PC-3 (cell line): Measurements from ENCODE around the gene GLG1. TPM values are rescaled to one million over a fixed set of nuclear protein-coding genes. Genes with fewer than 3 reads are reported as not detected.

ENCODE experiments used
- ATAC-seq: fragments of 200-7000 bp; cut with Tn5 transposase; 2 replicates; pipeline ENCODE4 v1.9.1; 2020; ENCODE audit warnings: mild to moderate bottlenecking, moderate library complexity
- BruUV-seq: library from RNA; stranded (reverse); fragments of 400-500 nt; replicated peaks from 2 replicates; lab custom pipeline; 2021; lab: Mats Ljungman, UMichigan
- CTCF ChIA-PET: fragments of 300-600 bp; sonication (Branson Sonifier 250); formaldehyde crosslinking; loops from one replicate; lab custom pipeline; 2022; ENCODE audit warnings: antibody characterized with exemption; lab: Charles Lee
- POLR2A ChIA-PET: fragments of 300-600 bp; sonication (Branson Sonifier 250); formaldehyde crosslinking; loops from one replicate; lab custom pipeline; 2022; ENCODE audit warnings: antibody characterized with exemption; ENCODE audit not compliant: unreplicated experiment; lab: Charles Lee
- DNase-seq: peaks from one replicate; pipeline ENCODE4 v3.0.0-alpha.2; 2015
- H2AFZ ChIP-seq: fragments of 300-600 bp; sonication (generic); 2 replicates; pipeline ENCODE4 v1.6.0; 2016; ENCODE audit warnings: antibody characterized with exemption, low read length
- H3F3A ChIP-seq: fragments of 300-600 bp; sonication (generic); one replicate; pipeline ENCODE4 v1.6.0; 2017; ENCODE audit warnings: antibody characterized with exemption, low read length, control low read depth, mild to moderate bottlenecking; ENCODE audit not compliant: unreplicated experiment
- H3K27ac ChIP-seq: fragments of 300-600 bp; sonication (generic); 2 replicates; pipeline ENCODE4 v1.5.1; 2016; ENCODE audit warnings: mild to moderate bottlenecking, low read length
- H3K27me3 ChIP-seq: fragments of 300-600 bp; sonication (generic); 2 replicates; pipeline ENCODE4 v1.6.1; 2016; ENCODE audit warnings: low read length, mixed read lengths
- H3K36me3 ChIP-seq: fragments of 300-600 bp; sonication (generic); 2 replicates; pipeline ENCODE4 v1.6.1; 2016; ENCODE audit warnings: low read depth, mixed run types, low read length, mixed read lengths
- H3K4me1 ChIP-seq: fragments of 300-600 bp; sonication (generic); 2 replicates; pipeline ENCODE4 v1.5.1; 2016; ENCODE audit warnings: low read length; ENCODE audit not compliant: insufficient read depth
- H3K4me2 ChIP-seq: fragments of 300-600 bp; sonication (generic); 2 replicates; pipeline ENCODE4 v1.6.0; 2016; ENCODE audit warnings: low read length
- H3K4me3 ChIP-seq: fragments of 300-600 bp; sonication (generic); 2 replicates; pipeline ENCODE4 v1.5.1; 2016; ENCODE audit warnings: mild to moderate bottlenecking, low read length, mixed read lengths
- H3K79me2 ChIP-seq: fragments of 300-600 bp; sonication (generic); 2 replicates; pipeline ENCODE4 v1.6.1; 2017; ENCODE audit warnings: low read length, mixed read lengths
- H3K9ac ChIP-seq: fragments of 300-600 bp; sonication (generic); 2 replicates; pipeline ENCODE4 v1.6.0; 2016; ENCODE audit warnings: mild to moderate bottlenecking, low read length
- H3K9me2 ChIP-seq: fragments of 300-600 bp; sonication (generic); replicated peaks from 2 replicates; pipeline ENCODE4 v1.6.1; 2016; ENCODE audit warnings: mixed run types, low read length, mixed read lengths
- H3K9me3 ChIP-seq: fragments of 300-600 bp; sonication (generic); 2 replicates; pipeline ENCODE4 v1.6.1; 2016; ENCODE audit warnings: low read length, mixed read lengths
- H4K20me1 ChIP-seq: fragments of 300-600 bp; sonication (generic); 2 replicates; pipeline ENCODE4 v1.6.1; 2016; ENCODE audit warnings: low read length, mixed read lengths
- EZH2 ChIP-seq: fragments of 300-600 bp; sonication (generic); IDR thresholded peaks from one replicate; pipeline ENCODE4 v1.6.1; 2017; ENCODE audit warnings: antibody characterized with exemption, mild to moderate bottlenecking, low read length; ENCODE audit not compliant: unreplicated experiment
- EZH2phosphoT487 ChIP-seq: fragments of 300-600 bp; sonication (generic); IDR thresholded peaks from 2 replicates; pipeline ENCODE4 v1.6.1; 2018; ENCODE audit warnings: mild to moderate bottlenecking, antibody characterized with exemption, low read length, borderline replicate concordance
- intact Hi-C: fragments of 100-400 bp; cut with micrococcal nuclease; formaldehyde crosslinking; loops from 2 replicates; pipeline ENCODE4 v1.9.0; 2023
- total RNA-seq: library from RNA; depleted of rRNA; stranded (reverse); fragments of >200 nt; gene quantifications from 2 replicates; pipeline ENCODE4 v1.2.3, GENCODE V29; 2014
- TF ChIP-seq, protein P1 (sequence below): fragments of 300-600 bp; sonication (generic); conservative IDR thresholded peaks from 2 replicates; pipeline ENCODE4 v1.5.1; 2017; ENCODE audit warnings: antibody characterized with exemption, low read depth, mild to moderate bottlenecking, low read length

The GLG1 gene
- total RNA-seq, 1 experiment from 2014 or later = 63.5 TPM

DNA sequence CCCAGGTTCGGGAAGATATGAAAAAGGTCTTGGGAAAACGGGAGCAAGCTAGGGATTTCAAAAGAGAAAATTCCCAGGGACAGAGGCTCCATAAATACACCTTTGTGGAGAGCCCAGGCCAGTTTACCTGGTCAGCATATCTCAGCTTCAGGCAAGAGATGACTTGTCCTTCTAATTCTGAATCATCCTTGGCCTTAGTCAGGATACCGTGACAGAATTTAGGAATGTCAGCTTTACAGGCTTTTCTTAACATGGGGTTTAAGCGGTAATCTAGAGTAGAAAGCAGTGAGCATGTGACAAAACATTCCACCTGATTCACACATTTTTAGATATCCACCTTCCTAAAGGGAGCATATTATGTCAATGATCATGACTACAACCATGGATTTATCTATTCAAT is 144.6 kb downstream of the GLG1 start:
- Histone ChIP-seq H3K9me3 (no peaks in the 10 kb centered on the region), H3K4me3 (no peak overlapping the region), H3K9me2 (no peaks in the 10 kb centered on the region), H3K4me1 (peaks cover 15% of the 10 kb centered on the region; the same call in 1 of the 2 replicates), H3F3A (no peaks in the 10 kb centered on the region), H3K27ac (peak overlapping the region; percentile 52), H3K36me3 (peaks cover 5% of the 10 kb centered on the region; the same call in 1 of the 2 replicates), H2AFZ (no peak overlapping the region), H3K9ac (no peak overlapping the region), H3K79me2 (no peaks in the 10 kb centered on the region), H3K4me2 (no peak overlapping the region; the same call in 1 of the 2 replicates), H3K27me3 (no peaks in the 10 kb centered on the region), H4K20me1 (no peaks in the 10 kb centered on the region)
- ATAC-seq = peak; percentile 84
- BruUV-seq = no TSS peak
- ChIA-PET CTCF (no interaction called here), POLR2A (no interaction called here)
- DNase-seq = peak; percentile 76
- intact Hi-C loops = no loop called here
- TF ChIP-seq EZH2phosphoT487 (no peak), EZH2 (no peak)
- TF ChIP-seq, protein P1, sequence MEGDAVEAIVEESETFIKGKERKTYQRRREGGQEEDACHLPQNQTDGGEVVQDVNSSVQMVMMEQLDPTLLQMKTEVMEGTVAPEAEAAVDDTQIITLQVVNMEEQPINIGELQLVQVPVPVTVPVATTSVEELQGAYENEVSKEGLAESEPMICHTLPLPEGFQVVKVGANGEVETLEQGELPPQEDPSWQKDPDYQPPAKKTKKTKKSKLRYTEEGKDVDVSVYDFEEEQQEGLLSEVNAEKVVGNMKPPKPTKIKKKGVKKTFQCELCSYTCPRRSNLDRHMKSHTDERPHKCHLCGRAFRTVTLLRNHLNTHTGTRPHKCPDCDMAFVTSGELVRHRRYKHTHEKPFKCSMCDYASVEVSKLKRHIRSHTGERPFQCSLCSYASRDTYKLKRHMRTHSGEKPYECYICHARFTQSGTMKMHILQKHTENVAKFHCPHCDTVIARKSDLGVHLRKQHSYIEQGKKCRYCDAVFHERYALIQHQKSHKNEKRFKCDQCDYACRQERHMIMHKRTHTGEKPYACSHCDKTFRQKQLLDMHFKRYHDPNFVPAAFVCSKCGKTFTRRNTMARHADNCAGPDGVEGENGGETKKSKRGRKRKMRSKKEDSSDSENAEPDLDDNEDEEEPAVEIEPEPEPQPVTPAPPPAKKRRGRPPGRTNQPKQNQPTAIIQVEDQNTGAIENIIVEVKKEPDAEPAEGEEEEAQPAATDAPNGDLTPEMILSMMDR = no peak

GRCh38 chr16:74461826-74462225 is 145.1 kb downstream of the GLG1 start:
- ChIA-PET POLR2A (no interaction called here), CTCF (no interaction called here)
- H3K4me3 ChIP-seq = no peak overlapping the region
- H3K9me2 ChIP-seq = no peaks in the 10 kb centered on the region
- H3F3A ChIP-seq = no peaks in the 10 kb centered on the region
- intact Hi-C loops = no loop called here
- H3K9me3 ChIP-seq = no peaks in the 10 kb centered on the region
- DNase-seq (no peak), ATAC-seq (no peak)
- H2AFZ ChIP-seq = no peak overlapping the region
- H3K79me2 ChIP-seq = no peaks in the 10 kb centered on the region
- peak overlapping the region; percentile 25; the same call in 1 of the 2 replicates for H3K27ac ChIP-seq
- no TSS peak for BruUV-seq
- H3K36me3 ChIP-seq = peaks cover 5% of the 10 kb centered on the region; the same call in 1 of the 2 replicates
- TF ChIP-seq EZH2 (no peak), EZH2phosphoT487 (no peak)
- TF ChIP-seq, protein P1 = no peak
- H3K4me2 ChIP-seq = no peak overlapping the region; the same call in 1 of the 2 replicates
- H3K27me3 ChIP-seq = no peaks in the 10 kb centered on the region
- no peak overlapping the region for H3K9ac ChIP-seq
- H3K4me1 ChIP-seq = peaks cover 15% of the 10 kb centered on the region; the same call in 1 of the 2 replicates
- no peaks in the 10 kb centered on the region for H4K20me1 ChIP-seq

DNA sequence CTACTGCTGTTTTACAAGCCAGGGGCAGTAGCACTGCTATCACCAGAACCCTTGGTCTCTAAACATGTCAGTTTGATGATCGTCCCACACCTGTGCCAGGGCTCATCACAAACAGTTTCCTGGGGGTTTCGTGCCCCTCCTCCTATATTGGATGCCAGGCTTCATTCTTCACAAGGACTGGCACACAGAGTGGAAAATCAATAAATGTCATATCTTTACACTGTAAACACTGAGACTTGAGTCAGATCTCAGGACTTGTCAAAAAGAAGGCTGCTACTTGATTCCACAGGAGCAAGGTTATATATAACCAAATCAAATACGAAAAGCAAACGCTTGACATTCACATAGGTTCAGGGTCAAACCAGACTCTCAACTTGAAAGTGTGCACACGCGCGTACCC is 146.4 kb downstream of the GLG1 start:
- BruUV-seq = no TSS peak
- intact Hi-C loops = no loop called here
- ATAC-seq (no peak), DNase-seq (no peak)
- no peaks in the 10 kb centered on the region for H3K27me3 ChIP-seq
- no peaks in the 10 kb centered on the region for H3K9me2 ChIP-seq
- ChIA-PET POLR2A (interaction anchor here (0.7 kb wide), 1 partner anchor 14 kb away, joined by 3 read pairs; no protein-coding TSS in a partner anchor), CTCF (interaction anchor here (0.6 kb wide), 1 partner anchor 278 kb away, joined by 3 read pairs; no protein-coding TSS in a partner anchor)
- H3K9ac ChIP-seq = no peak overlapping the region
- no peak overlapping the region for H3K4me3 ChIP-seq
- H3K4me2 ChIP-seq = no peak overlapping the region
- no peak overlapping the region for H3K27ac ChIP-seq
- no peaks in the 10 kb centered on the region for H3K79me2 ChIP-seq
- peaks cover 15% of the 10 kb centered on the region; the same call in 1 of the 2 replicates for H3K4me1 ChIP-seq
- TF ChIP-seq EZH2 = no peak
- TF ChIP-seq, protein P1 = no peak
- no peak for TF ChIP-seq EZH2phosphoT487
- H4K20me1 ChIP-seq = no peaks in the 10 kb centered on the region
- no peaks in the 10 kb centered on the region for H3K9me3 ChIP-seq
- no peak overlapping the region for H2AFZ ChIP-seq
- peaks cover 11% of the 10 kb centered on the region; the same call in 1 of the 2 replicates for H3K36me3 ChIP-seq
- no peaks in the 10 kb centered on the region for H3F3A ChIP-seq
